H9 (cell line): ENCODE measurements around the gene THSD7B. TPM values are rescaled to one million over a fixed set of nuclear protein-coding genes. Genes with fewer than 3 reads are reported as not detected.

ENCODE experiments used
- DNase-seq: peaks from one replicate; pipeline ENCODE4 v3.0.0-alpha.2; 2017
- H2AFZ ChIP-seq: one replicate; pipeline ENCODE4 v1.6.1; 2013; ENCODE audit warnings: mild to moderate bottlenecking, low read length, control low read depth, moderate library complexity
- H2AK5ac ChIP-seq: 2 replicates; pipeline ENCODE4 v1.6.1; 2013; ENCODE audit warnings: low read length, control low read depth, mixed read lengths; ENCODE audit not compliant: insufficient read length
- H2BK120ac ChIP-seq: one replicate; pipeline ENCODE4 v1.6.1; 2013; ENCODE audit warnings: low read depth, mild to moderate bottlenecking, low read length, control low read depth, inconsistent platforms; ENCODE audit not compliant: poor library complexity, severe bottlenecking
- H2BK12ac ChIP-seq: 2 replicates; pipeline ENCODE4 v1.6.1; 2013; ENCODE audit warnings: low read length, control low read depth, mixed read lengths, low read depth; ENCODE audit not compliant: insufficient read length
- H2BK15ac ChIP-seq: 2 replicates; pipeline ENCODE4 v1.6.1; 2013; ENCODE audit warnings: low read depth, low read length, control low read depth
- H2BK20ac ChIP-seq: one replicate; pipeline ENCODE4 v1.6.1; 2013; ENCODE audit warnings: low read depth, mild to moderate bottlenecking, low read length, control low read depth, inconsistent platforms; ENCODE audit not compliant: poor library complexity, severe bottlenecking
- H2BK5ac ChIP-seq: 2 replicates; pipeline ENCODE4 v1.6.1; 2013; ENCODE audit warnings: low read length, control low read depth, mixed read lengths; ENCODE audit not compliant: insufficient read length
- H3K14ac ChIP-seq: 2 replicates; pipeline ENCODE4 v1.6.1; 2013; ENCODE audit warnings: low read length, control low read depth; ENCODE audit not compliant: insufficient read depth
- H3K18ac ChIP-seq: 2 replicates; pipeline ENCODE4 v1.6.1; 2013; ENCODE audit warnings: low read depth, mild to moderate bottlenecking, mixed read lengths, low read length, control low read depth; ENCODE audit not compliant: insufficient read length
- H3K23ac ChIP-seq: 2 replicates; pipeline ENCODE4 v1.6.1; 2013; ENCODE audit warnings: low read length, control low read depth, mixed read lengths, low read depth; ENCODE audit not compliant: insufficient read length
- H3K23me2 ChIP-seq: 2 replicates; pipeline ENCODE4 v1.6.1; 2013; ENCODE audit warnings: low read depth, mild to moderate bottlenecking, mixed read lengths, low read length, control low read depth; ENCODE audit not compliant: insufficient read length, poor library complexity, severe bottlenecking
- H3K27ac ChIP-seq: 2 replicates; pipeline ENCODE4 v1.5.1; 2013; ENCODE audit warnings: low read length, control low read depth, mixed read lengths, low read depth; ENCODE audit not compliant: insufficient read length
- H3K27me3 ChIP-seq: 2 replicates; pipeline ENCODE4 v1.6.1; 2013; ENCODE audit warnings: low read length, control low read depth, inconsistent platforms; ENCODE audit not compliant: insufficient read depth
- H3K4ac ChIP-seq: 2 replicates; pipeline ENCODE4 v1.6.1; 2013; ENCODE audit warnings: low read depth, mild to moderate bottlenecking, control low read depth, inconsistent platforms, low read length, moderate library complexity
- H3K4me1 ChIP-seq: 2 replicates; pipeline ENCODE4 v1.6.1; 2013; ENCODE audit warnings: low read length, control low read depth, inconsistent platforms; ENCODE audit not compliant: insufficient read depth
- H3K4me2 ChIP-seq: 2 replicates; pipeline ENCODE4 v1.6.1; 2013; ENCODE audit warnings: low read length, control low read depth, mixed read lengths; ENCODE audit not compliant: insufficient read length, insufficient read depth
- H3K56ac ChIP-seq: 2 replicates; pipeline ENCODE4 v1.6.1; 2013; ENCODE audit warnings: low read depth, mild to moderate bottlenecking, mixed read lengths, low read length, control low read depth; ENCODE audit not compliant: insufficient read length
- H3K79me1 ChIP-seq: 2 replicates; pipeline ENCODE4 v1.6.1; 2013; ENCODE audit warnings: low read depth, mild to moderate bottlenecking, moderate library complexity, low read length, control low read depth, inconsistent platforms; ENCODE audit not compliant: insufficient read depth, poor library complexity, severe bottlenecking
- H3K79me2 ChIP-seq: 2 replicates; pipeline ENCODE4 v1.6.1; 2013; ENCODE audit warnings: low read length, control low read depth, inconsistent platforms; ENCODE audit not compliant: insufficient read depth
- H3K9ac ChIP-seq: 2 replicates; pipeline ENCODE4 v1.6.1; 2013; ENCODE audit warnings: low read length, control low read depth, mixed read lengths; ENCODE audit not compliant: insufficient read length; ENCODE audit errors: extremely low read depth
- H3K9me3 ChIP-seq: one replicate; pipeline ENCODE4 v1.6.1; 2013; ENCODE audit warnings: low read depth, low read length, inconsistent platforms; ENCODE audit not compliant: control insufficient read depth
- H3T11ph ChIP-seq: one replicate; pipeline ENCODE4 v1.6.1; 2013; ENCODE audit warnings: mild to moderate bottlenecking, low read length, control low read depth, inconsistent platforms
- H4K20me1 ChIP-seq: one replicate; pipeline ENCODE4 v1.6.1; 2013; ENCODE audit not compliant: control insufficient read depth, insufficient read length, insufficient read depth
- H4K5ac ChIP-seq: 2 replicates; pipeline ENCODE4 v1.6.1; 2013; ENCODE audit warnings: low read depth, mild to moderate bottlenecking, mixed read lengths, low read length, control low read depth; ENCODE audit not compliant: insufficient read length
- H4K8ac ChIP-seq: replicated peaks from 2 replicates; pipeline ENCODE4 v1.6.1; 2013; ENCODE audit warnings: low read length, control low read depth, mixed read lengths, low read depth; ENCODE audit not compliant: insufficient read length
- H4K91ac ChIP-seq: 2 replicates; pipeline ENCODE4 v1.6.1; 2013; ENCODE audit warnings: low read depth, mild to moderate bottlenecking, moderate library complexity, mixed read lengths, low read length, control low read depth; ENCODE audit not compliant: insufficient read length
- H3K27ac Mint-ChIP-seq, 3 experiments: 2 replicates in 2 of 3; 3 replicates in 1 of 3; pipeline ENCODE4 v1.8.0; 2020 to 2021; ENCODE audit warnings: mixed read lengths in 3 of 3, mild to moderate bottlenecking in 1 of 3, moderate library complexity in 1 of 3
- H3K27me3 Mint-ChIP-seq: 2 replicates; pipeline ENCODE4 v1.8.0; 2021; ENCODE audit warnings: low read depth, mild to moderate bottlenecking, moderate library complexity, mixed read lengths
- H3K36me3 Mint-ChIP-seq, 3 experiments: 2 replicates in 2 of 3; 3 replicates in 1 of 3; pipeline ENCODE4 v1.8.0; 2020 to 2021; ENCODE audit warnings: low read depth in 3 of 3, mixed read lengths in 3 of 3; ENCODE audit not compliant: insufficient read depth in 1 of 3
- H3K4me1 Mint-ChIP-seq, 2 experiments: 2 replicates each; pipeline ENCODE4 v1.8.0; 2020; ENCODE audit warnings: mixed read lengths in 2 of 2
- H3K4me3 Mint-ChIP-seq, 2 experiments: 2 replicates in 1 of 2; 3 replicates in 1 of 2; pipeline ENCODE4 v1.8.0; 2020 to 2021; ENCODE audit warnings: mild to moderate bottlenecking in 2 of 2, mixed read lengths in 2 of 2, moderate library complexity in 1 of 2
- H3K9me3 Mint-ChIP-seq, 2 experiments: 2 replicates in 1 of 2; 3 replicates in 1 of 2; pipeline ENCODE4 v1.8.0; 2020; ENCODE audit warnings: mild to moderate bottlenecking in 2 of 2, mixed read lengths in 2 of 2, moderate library complexity in 1 of 2
- WGBS: extraction: QIAGEN DNeasy Blood & Tissue Kit; methylation state at CpG from one replicate; pipeline ENCODE4 v1.1.7; 2013; ENCODE audit warnings: missing lambda C conversion rate, low lambda C conversion rate, mixed read lengths; ENCODE audit not compliant: insufficient read length; ENCODE audit errors: extremely low coverage; 5-methylcytosine and 5-hydroxymethylcytosine counted together
- total RNA-seq: library from RNA; stranded (reverse); gene quantifications from 2 replicates; pipeline ENCODE4 v1.2.1, GENCODE V29; 2021
- TF ChIP-seq, protein P1 (sequence below): fragments of 200-600 bp; sonication (generic); conservative IDR thresholded peaks from 3 replicates; pipeline ENCODE4 v1.8.0; 2021; ENCODE audit warnings: antibody characterized with exemption, mild to moderate bottlenecking

THSD7B gene
- total RNA-seq, 1 experiment from 2014 or later = 0.85 TPM

DNA sequence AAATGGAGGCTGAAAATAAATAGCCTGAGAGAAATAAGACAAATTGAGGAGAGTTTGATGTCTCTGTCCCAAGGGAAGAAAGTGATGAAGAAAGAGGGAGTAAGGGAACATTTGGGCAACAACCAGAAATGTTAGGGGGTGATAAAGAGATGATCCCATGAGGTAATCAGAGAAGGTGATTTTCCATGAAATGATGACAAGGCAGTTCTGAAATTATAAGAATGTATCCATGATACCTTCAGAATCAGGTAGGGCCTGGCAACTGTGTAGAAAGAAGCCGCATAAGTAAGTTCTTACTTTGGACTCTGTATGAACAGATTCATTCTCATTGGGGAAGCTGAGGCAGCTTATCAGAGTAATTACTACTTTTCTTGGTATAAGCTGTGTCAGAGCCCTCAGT is 106.1 kb downstream of the THSD7B start:
- Histone ChIP-seq H3K4ac (no peak overlapping the region), H3K4me1 (no peaks in the 10 kb centered on the region), H2BK12ac (no peak overlapping the region), H3K79me2 (no peaks in the 10 kb centered on the region), H4K8ac (no peak overlapping the region), H2BK120ac (no peak overlapping the region), H3K27me3 (no peaks in the 10 kb centered on the region), H3K18ac (no peak overlapping the region), H3K14ac (no peak overlapping the region), H3K79me1 (no peaks in the 10 kb centered on the region), H3K23me2 (no peaks in the 10 kb centered on the region), H4K20me1 (no peaks in the 10 kb centered on the region), H4K5ac (no peak overlapping the region), H3K4me2 (no peak overlapping the region), H2BK5ac (no peak overlapping the region), H3K23ac (no peak overlapping the region), H3K56ac (no peak overlapping the region), H2AFZ (no peak overlapping the region), H4K91ac (no peak overlapping the region), H2BK20ac (no peak overlapping the region), H3K27ac (no peak overlapping the region), H2BK15ac (no peak overlapping the region), H3K9ac (no peak overlapping the region), H3T11ph (no peak overlapping the region), H2AK5ac (no peak overlapping the region), H3K9me3 (no peaks in the 10 kb centered on the region)
- Mint-ChIP-seq H3K4me3 (no peak overlapping the region), H3K4me1 (peaks cover 0 to 2% of the 10 kb centered on the region in 2 experiments; a peak in 1 of 4 replicates), H3K27me3 (no peaks in the 10 kb centered on the region), H3K9me3 (no peaks in the 10 kb centered on the region), H3K27ac (no peak overlapping the region), H3K36me3 (no peaks in the 10 kb centered on the region)
- DNase-seq = no peak
- TF ChIP-seq, protein P1, sequence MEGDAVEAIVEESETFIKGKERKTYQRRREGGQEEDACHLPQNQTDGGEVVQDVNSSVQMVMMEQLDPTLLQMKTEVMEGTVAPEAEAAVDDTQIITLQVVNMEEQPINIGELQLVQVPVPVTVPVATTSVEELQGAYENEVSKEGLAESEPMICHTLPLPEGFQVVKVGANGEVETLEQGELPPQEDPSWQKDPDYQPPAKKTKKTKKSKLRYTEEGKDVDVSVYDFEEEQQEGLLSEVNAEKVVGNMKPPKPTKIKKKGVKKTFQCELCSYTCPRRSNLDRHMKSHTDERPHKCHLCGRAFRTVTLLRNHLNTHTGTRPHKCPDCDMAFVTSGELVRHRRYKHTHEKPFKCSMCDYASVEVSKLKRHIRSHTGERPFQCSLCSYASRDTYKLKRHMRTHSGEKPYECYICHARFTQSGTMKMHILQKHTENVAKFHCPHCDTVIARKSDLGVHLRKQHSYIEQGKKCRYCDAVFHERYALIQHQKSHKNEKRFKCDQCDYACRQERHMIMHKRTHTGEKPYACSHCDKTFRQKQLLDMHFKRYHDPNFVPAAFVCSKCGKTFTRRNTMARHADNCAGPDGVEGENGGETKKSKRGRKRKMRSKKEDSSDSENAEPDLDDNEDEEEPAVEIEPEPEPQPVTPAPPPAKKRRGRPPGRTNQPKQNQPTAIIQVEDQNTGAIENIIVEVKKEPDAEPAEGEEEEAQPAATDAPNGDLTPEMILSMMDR = no peak
- WGBS = no CpG with 5 or more reads among the region's 1 CpG
